WTC11 (cell line): ENCODE measurements around the gene XRCC4.
"Not testable (repeated sequence)": the region's sequence is repeated elsewhere in the genome, so short reads cannot be mapped to it uniquely, and the experiment has no call there.

Source experiments
- ARID4B ChIP-seq: sonication (generic); formaldehyde crosslinking; IDR thresholded peaks from 2 replicates; pipeline ENCODE4 v1.8.0; 2023; ENCODE audit warnings: missing genetic modification reagents, mild to moderate bottlenecking, borderline replicate concordance
- ATF2 ChIP-seq: sonication (generic); formaldehyde crosslinking; IDR thresholded peaks from 2 replicates; pipeline ENCODE4 v1.8.1; 2022; ENCODE audit warnings: low read depth, missing genetic modification reagents, borderline replicate concordance
- CREB1 ChIP-seq: sonication (generic); formaldehyde crosslinking; IDR thresholded peaks from 2 replicates; pipeline ENCODE4 v1.8.0; 2023; ENCODE audit warnings: mild to moderate bottlenecking, missing genetic modification reagents
- CTCF ChIP-seq: fragments of 200-600 bp; IDR thresholded peaks from 2 replicates; pipeline ENCODE4 v1.8.0; 2022; ENCODE audit warnings: antibody characterized with exemption
- E2F1 ChIP-seq: sonication (generic); formaldehyde crosslinking; IDR thresholded peaks from 2 replicates; pipeline ENCODE4 v1.8.0; 2022; ENCODE audit warnings: mild to moderate bottlenecking, missing genetic modification reagents
- ELF4 ChIP-seq: sonication (generic); formaldehyde crosslinking; IDR thresholded peaks from 2 replicates; pipeline ENCODE4 v1.8.1; 2022; ENCODE audit warnings: low read depth, mild to moderate bottlenecking, moderate library complexity, missing genetic modification reagents
- RELA ChIP-seq: sonication (generic); formaldehyde crosslinking; IDR thresholded peaks from 2 replicates; pipeline ENCODE4 v1.8.1; 2022; ENCODE audit warnings: missing genetic modification reagents, mild to moderate bottlenecking, borderline replicate concordance
- SMAD4 ChIP-seq: sonication (generic); formaldehyde crosslinking; IDR thresholded peaks from 2 replicates; pipeline ENCODE4 v1.8.0; 2022; ENCODE audit warnings: mild to moderate bottlenecking, missing genetic modification reagents
- USF2 ChIP-seq: sonication (generic); formaldehyde crosslinking; IDR thresholded peaks from 2 replicates; pipeline ENCODE4 v1.8.1; 2023; ENCODE audit warnings: mild to moderate bottlenecking, missing genetic modification reagents, moderate library complexity
- ZNF317 ChIP-seq: sonication (generic); formaldehyde crosslinking; IDR thresholded peaks from 2 replicates; pipeline ENCODE4 v1.8.1; 2023; ENCODE audit warnings: low read depth, mild to moderate bottlenecking, moderate library complexity, missing genetic modification reagents, borderline replicate concordance

- not testable (repeated sequence) for TF ChIP-seq CTCF; CREB1 (CRISPR knock-in tag); ZNF317 (CRISPR knock-in tag); ARID4B; RELA; SMAD4; ATF2 (CRISPR knock-in tag); USF2 (CRISPR knock-in tag); E2F1 (CRISPR knock-in tag); ELF4 (CRISPR knock-in tag)
Measured at GRCh38 chr5:83257684-83258083, 180.3 kb downstream of the XRCC4 start.
